HG03565 (cell line): ENCODE measurements around the gene C11orf16.
"Not testable (repeated sequence)": the region's sequence is repeated elsewhere in the genome, so short reads cannot be mapped to it uniquely, and the experiment has no call there.

Source experiments
- ATAC-seq: cut with Tn5 transposase; IDR thresholded peaks from one replicate; pipeline ENCODE4 v1.9.1; 2021; ENCODE audit warnings: mild to moderate bottlenecking, moderate library complexity; ENCODE audit not compliant: unreplicated experiment

C11orf16 gene

GRCh38 chr11:8932564-8933180, at the start of gene C11orf16:
TSS of gene C11orf16 (minus strand) at chr11:8932947. CDS start at chr11:8932308, 639 bp downstream.
- no peak for ATAC-seq

DNA sequence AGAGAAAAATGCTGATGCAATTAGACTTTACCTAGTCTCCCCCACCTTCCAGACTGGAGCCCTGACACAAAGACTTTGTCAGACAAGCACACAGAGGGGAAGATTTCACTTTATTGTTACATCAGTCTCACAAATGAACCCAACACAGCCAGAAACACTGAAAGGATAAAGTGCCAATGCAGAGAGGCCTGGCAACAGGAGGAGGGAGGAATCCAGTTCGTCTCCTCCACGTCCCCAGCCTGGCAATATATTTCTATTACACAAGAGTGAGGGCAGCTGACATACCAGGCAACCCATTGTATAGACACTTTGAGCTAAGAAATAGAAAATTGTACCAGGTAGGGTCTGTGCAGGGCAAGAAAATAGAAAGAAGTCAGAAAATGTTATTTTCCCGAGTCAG, 47.7 kb upstream of the C11orf16 start:
- ATAC-seq = no peak

DNA sequence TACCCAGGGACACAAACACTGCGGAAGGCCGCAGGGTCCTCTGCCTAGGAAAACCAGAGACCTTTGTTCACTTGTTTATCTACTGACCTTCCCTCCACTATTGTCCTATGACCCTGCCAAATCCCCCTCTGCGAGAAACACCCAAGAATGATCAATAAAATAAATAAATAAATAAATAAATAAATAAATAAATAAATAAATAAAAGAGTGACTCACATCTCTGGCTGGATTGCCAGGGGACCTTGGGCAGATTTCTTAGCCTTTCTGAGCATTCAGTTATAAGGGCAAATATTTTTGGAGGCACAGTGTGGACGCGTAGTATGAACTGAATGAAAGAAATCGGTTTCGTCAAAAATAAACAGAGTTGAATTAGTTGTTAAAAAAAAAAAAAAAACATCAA, 46.6 kb upstream of the C11orf16 start:
- ATAC-seq = not testable (repeated sequence)

DNA sequence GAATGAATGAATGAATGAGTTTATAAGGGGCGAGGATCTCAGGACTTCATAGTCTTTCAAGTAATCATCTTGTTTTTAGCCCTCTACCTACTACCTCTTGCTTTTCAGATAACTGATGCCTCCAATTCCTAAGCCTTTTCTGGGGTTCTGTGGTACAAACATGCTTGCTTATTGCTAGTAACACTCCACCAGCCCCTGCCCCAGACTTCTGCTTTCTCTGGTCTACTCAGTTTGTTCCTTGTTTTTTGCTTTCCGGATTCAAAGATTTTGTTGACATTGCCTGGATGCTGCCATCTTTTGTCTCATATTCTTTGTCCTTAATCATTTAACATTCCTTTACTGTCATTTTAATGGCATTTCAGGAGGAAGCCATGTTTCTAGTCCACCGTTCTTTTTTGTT, 40.4 kb upstream of the C11orf16 start:
- no peak for ATAC-seq

GRCh38 chr11:8971924-8972316, 39.2 kb upstream of the C11orf16 start:
- ATAC-seq = no peak

GRCh38 chr11:8971196-8971923, 38.6 kb upstream of the C11orf16 start:
- ATAC-seq = no peak

- no peak for ATAC-seq
These were observed 34.4 kb upstream of the C11orf16 start for GRCh38 chr11:8967184-8967583.

GRCh38 chr11:8964324-8965320, 31.9 kb upstream of the C11orf16 start, which contains the start of gene TMEM9B:
TSS of gene TMEM9B (minus strand) at chr11:8964442. CDS start at chr11:8964313, 129 bp downstream.
- ATAC-seq = peak; percentile 63

- ATAC-seq = peak; percentile 42
These were observed 31.0 kb upstream of the C11orf16 start for GRCh38 chr11:8963569-8964323.

DNA sequence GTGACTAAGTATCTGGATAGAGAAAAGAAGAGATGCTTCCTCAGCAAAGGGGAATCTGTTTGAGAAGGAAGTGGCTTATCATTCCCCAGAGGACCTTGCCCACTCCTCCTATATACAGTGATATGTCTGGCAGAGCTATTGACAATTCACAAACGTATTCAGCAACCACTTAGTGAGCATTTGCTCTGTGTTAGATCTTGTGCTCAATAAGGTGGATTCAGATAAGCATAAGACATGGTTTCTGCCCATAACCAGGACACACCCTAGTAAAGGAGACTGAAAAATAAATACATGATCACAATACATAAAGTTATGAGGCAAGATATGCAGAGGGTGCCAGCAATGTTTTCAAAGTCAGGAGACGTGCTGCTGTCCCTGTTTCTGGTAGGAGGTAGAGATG, 30.1 kb upstream of the C11orf16 start:
- no peak for ATAC-seq

DNA sequence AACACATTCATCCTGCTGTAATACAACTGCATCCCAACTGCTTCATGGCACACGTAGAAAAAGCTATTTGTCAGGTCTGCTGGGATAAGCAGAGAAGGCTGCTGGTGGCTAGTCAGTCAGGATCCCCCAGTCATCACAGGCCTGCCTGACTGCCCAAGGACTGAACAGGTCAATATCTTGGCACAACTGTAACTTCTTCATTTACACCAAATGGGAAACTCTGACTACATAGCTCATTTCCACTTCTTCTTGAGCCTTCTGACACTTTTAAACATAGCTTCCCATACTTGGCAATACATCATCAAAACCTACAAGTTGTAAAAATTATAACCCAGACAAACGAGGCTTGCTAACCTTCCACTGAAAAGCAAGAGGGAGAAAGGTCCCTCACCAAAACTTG, 28.7 kb upstream of the C11orf16 start:
- no peak for ATAC-seq

DNA sequence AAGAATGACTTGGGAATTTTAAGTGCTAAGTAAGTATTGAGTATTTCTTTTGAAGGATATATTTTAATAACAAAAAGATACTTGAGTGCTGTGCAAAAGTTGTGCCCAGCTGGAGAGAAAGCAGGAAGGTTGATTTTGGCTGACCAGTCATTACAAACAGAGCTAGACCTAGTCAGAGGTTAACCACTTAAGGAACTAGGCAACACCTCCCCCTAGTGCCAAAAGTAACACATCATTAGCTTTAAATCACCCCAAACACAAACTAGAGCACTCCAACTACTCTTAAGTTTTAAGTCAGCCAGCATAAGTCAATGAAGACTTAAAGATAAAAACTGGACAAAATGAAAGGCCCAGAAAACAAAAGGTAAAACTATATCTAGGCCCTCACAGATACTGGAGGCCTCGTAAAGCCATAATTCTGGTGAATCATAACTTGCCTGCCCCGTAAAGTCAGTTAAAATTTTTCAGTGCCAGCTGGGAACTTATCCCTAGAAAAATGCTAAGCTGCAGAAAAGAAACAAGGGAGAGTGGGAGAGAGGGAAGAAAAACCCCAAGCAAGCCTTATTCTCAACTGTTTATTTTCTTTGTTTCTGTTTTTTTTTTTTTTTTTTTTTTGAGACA, 26.9 kb upstream of the C11orf16 start:
- peak; percentile 32 for ATAC-seq

GRCh38 chr11:8956860-8957259, 24.1 kb upstream of the C11orf16 start:
- no peak for ATAC-seq

- no peak for ATAC-seq
These were observed 16.1 kb upstream of the C11orf16 start for GRCh38 chr11:8948886-8949285.

GRCh38 chr11:8947230-8947943, 14.6 kb upstream of the C11orf16 start:
- ATAC-seq = no peak

- ATAC-seq = no peak
These were observed 9.8 kb upstream of the C11orf16 start, which contains the start of gene ASCL3 for GRCh38 chr11:8942518-8943066. TSS of gene ASCL3 (minus strand) at chr11:8943016. CDS start at chr11:8938161, 4,855 bp downstream.

- no peak for ATAC-seq
These were observed 8.8 kb upstream of the C11orf16 start for GRCh38 chr11:8941341-8942103.

DNA sequence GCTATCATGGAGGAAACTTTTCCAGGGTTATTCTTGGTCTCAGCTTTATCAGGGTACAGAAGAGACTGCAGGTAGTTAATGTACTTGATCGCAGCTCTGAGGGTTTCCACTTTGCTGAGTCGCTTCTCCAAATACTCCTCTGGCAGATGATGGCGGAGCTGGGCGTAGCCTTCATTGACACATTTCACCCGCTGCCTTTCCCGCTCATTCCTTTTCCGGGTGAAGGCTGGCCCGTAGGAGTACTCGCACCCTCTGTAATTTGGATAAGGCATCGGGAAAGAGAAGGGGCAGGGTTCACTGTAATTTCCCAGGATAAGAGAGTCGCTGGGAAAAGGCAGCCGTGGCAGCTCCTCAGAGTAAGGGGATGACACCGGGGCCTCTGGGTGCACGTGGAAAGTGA, 4.9 kb upstream of the C11orf16 start:
- no peak for ATAC-seq
